CD4-positive, alpha-beta T cell treated with Interleukin-21 for 1 hour (primary cell): ENCODE results near the gene TRIM25.
A peak's percentile ranks its signal among the peaks of the same experiment; 100 is the strongest.

Experiments
- DNase-seq: peaks from one replicate; pipeline ENCODE4 v3.0.0-alpha.2; 2020

TRIM25 gene

DNA sequence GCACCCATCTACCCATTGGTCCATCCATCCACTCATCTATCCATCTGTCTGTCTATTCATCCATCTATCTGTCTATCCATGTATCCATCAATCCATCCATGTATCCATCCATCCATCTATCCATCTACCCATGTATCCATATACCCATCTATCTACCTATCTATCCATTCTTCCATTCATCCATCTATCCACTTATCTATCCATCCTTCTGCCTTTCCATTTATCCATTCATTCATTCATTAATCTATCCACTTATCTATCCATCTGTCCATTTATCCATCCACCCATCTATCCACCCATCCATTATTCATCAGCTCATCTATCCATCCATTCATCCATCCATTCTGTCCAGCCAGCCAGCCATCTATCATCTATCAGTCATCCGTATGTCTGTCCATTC is 21.5 kb downstream of the TRIM25 start:
- no peak for DNase-seq

DNA sequence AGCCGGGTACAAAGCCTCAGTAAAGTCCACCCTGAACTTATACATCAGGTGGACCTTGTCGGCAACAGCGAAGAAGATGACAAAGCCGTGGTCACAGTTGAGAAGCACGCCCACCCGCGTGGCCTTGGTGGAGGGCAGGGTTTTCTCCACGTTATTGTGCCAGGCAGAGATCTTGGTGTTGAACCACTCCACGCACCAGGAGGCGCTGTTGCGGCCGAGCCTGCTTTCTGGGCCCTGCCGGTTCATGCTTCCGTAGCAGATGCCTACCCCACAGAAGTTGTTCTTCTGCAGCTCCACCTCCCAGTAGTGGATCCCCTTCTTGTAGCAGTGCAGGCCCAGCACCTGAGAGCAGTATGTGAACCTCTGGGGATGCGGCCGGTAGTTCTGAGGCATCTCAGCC is 22.1 kb downstream of the TRIM25 start:
- DNase-seq, result peak; percentile 55

DNA sequence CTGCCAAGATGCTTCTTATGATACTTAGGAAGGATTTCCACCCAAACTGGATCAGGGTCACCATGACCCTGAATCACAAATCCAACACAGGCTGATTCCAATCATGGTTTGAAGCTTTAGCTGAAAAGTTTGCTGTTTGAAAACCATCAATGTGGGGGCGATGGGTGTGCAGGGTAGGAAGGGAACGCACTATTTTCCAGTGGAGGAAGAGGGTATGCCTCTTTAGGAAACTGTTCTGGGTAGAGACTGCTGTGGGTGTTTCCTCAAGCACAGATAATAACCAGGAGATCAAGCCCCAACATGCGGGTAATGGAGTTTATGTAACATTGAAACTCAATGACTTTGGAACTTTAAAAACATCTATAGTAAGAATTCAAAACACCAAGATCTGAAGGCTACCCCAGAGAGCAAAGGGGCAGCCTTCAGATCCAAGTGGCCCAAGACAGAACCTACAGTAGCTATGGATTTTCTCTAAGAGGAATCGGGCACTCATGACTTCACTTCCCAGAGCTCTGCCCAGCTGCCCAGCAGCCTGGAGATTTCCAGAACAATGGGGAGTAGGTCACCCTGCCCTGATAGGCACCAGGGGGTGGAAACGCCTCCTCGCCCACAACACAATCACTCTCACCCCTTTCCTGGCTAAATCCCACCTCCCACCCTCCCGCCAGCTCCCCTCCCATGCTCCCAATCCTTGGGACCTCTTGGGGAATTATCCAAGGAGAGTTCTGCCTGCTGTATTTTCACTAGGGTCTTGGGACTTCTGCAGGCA is 22.8 kb downstream of the TRIM25 start:
- DNase-seq, result no peak

- no peak for DNase-seq
Measured at GRCh38 chr17:56890390-56890789, 23.5 kb downstream of the TRIM25 start.

DNA sequence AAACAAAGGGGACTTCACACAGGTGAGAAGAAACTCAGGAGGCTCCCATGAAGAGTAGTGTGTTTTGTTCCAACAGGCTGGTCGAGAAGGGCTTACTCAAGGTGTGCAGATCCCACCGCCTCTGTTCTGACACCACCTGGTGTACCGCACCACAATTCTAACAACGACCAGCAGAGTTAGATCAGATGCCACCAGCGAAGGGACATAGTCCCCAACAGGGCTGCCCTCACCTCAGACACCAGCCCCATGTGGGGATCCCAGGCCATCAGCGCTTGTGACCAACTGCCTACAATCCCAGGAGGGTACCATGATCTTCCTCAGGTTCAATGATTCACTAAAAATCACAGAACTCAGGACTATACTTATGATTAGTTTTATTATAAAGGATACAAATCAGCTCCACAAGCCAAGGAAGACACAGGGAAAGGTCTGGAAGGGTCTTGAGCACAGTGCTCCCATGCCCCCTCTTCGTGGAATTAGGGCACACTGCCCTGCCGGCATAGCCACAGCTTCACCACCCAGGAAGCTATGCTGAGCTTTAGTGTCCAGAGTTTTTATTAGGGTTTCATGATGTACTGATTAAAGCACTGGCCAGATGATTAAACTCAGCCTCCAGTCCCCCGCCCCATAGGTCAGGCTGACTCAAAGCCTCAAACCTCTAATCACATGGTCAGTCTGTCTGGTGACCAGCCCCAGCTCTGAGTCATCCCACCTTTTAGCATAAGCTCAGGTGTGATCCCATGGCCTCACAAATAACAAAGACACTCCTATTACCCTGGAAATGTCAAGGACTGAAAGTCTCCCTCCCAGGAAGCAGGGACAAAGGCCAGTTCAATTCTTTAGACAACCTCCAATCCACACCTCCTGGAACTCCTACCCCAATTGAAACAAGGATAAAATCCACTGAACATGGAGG is 26.0 kb downstream of the TRIM25 start:
- DNase-seq, result no peak

DNA sequence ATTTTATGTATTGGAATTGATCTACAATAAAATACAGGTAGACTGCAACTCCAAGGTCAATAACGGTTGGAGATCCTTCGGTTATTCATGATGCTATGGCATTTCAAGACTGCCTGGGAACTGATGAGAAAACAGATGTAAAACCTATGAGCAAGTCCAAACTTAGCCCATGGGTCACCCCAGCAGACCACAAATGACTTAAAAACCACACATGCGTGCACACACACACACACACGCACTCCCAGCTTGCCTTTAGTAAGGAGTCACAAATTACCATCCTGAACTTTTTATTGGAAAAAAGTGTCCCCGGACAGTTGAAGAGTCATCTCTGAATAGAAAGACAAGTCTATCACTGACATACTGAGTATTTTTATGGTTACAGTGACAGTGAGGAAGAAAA is 26.7 kb downstream of the TRIM25 start:
- no peak for DNase-seq

DNA sequence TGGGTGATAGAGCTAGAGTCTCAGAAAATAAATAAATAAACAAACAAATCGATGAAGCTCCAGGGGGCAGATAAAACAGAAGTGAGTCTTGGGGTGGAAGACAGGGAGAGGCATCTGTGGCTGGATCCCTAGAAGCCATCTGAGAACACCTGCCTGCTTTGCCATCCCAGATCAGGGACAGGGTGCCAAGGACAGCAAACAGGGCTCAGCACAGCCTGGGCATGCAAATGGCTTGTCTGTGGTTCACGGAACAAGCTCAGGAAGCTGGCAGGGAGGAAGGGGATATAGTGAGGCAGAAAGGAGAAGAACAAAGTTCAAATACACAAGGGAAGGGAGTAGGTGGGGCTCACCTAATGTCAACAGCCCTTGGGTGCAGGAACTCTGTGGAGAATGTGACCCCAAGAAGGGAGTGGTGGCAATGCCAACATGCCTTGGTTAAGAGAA is 27.5 kb downstream of the TRIM25 start:
- DNase-seq, result no peak

- DNase-seq, result no peak
Measured at GRCh38 chr17:56885312-56885657, 28.6 kb downstream of the TRIM25 start.

DNA sequence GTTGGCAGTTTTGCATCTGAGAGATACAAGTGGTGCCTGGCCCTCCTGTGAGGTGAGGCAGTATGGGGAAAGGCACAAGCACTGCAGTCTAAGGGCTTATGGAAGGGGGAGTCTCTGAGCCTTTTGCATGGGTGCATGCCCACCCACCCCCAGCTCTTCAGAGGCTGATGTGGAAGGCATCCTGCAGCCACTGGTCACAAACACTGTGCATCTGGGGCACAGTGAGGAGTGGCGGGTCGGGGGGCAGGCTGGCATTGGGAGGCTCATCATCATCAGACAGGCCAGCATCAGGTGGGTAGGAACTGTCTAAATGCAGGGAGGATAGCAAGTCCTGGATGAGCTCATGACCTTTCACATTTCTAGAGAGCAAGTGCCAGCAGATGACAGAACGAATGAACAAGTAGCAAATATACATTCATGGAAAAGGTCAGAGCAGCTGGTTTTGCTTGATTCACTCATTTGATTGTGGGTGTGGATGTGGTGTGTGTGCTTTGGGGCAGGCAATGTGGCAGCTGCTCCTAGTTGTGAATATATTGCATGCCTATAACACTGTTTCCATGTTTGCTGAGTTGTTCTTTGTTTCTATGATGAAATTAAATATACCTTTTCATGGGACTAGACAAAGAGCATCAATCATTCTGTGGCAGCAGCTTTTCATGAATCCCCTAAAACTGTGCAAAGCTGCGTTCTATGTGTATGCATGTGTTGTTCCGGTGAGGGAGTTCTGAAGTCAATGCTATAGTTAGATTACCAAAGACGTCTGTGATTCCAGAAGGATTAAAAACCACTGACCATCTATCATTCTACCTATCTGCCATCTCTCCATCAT is 29.2 kb downstream of the TRIM25 start:
- DNase-seq, result no peak

- DNase-seq, result no peak
Measured at GRCh38 chr17:56883616-56884015, 30.2 kb downstream of the TRIM25 start.

DNA sequence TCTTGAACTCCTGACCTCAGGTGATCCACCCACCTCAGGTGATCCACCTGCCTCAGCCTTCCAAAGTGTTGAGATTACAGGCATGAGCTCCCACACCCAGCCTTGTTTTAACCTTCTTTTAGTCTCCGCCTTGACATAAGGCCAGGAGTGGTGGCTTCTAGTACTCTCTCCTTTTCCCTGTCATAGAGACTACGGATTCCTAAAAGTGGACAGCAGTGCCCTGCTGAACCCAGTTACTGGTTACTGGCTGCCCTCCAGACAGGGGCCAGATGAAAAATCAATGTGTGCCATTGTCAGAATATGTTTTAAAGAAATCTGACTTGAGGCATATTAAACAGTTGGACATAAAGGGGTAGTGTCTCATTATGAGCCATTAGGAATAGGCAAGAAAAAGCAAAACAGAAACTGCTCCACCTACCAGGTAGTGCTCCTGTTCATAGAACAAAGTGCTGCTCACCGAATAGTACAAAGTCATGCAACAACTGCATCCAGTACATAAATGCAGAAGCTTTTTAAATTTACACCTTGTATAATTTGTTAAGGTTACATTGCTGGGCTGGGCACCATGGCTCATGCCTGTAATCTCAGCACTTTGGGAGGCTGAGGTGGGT is 32.1 kb downstream of the TRIM25 start:
- DNase-seq, result no peak

GRCh38 chr17:56880571-56880970 is 33.3 kb downstream of the TRIM25 start:
- DNase-seq, result no peak

DNA sequence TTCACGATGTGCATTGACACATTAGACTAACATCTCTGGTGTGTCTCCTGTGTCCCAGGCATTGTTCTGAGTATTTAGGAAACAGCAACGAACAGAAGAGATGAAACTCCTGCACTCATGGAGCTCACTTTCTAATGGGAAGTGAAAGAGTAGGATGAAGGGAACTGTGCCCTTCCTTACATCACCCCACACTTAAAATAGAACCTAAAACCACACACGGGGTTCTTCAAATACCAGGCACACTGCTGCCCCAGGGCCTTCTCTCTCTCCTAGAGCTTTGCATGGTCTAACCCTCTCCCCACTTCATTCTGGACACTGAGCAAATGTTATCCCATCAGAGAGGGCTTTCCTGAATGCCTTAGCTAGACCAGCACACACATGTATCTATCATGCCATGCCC is 33.7 kb downstream of the TRIM25 start:
- DNase-seq, result no peak

GRCh38 chr17:56879280-56879679 is 34.6 kb downstream of the TRIM25 start:
- no peak for DNase-seq

DNA sequence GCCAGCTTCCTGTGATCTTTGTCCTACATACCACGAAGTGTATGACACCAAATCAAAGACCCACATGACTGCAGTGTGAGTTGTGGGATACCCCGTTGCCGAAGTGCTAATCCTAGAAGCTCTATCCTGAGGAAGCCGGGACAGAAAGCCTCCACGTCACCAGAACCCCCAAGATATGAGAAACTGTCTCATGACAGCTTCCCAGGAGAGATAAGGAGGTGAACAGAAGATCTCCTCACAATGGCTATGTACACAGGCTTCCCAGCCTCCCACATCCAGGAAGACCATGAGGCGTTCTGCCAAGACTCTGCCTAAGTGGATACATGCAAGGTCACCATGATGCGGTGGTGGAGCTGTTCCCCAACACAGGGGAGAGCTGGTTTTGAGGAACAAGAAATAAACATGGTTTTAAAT is 37.1 kb downstream of the TRIM25 start:
- no peak for DNase-seq

GRCh38 chr17:56870081-56870651 is 43.7 kb downstream of the TRIM25 start:
- DNase-seq, result no peak

- no peak for DNase-seq
Measured at GRCh38 chr17:56868716-56869115, 45.1 kb downstream of the TRIM25 start.

- no peak for DNase-seq
Measured at GRCh38 chr17:56867948-56868376, 45.9 kb downstream of the TRIM25 start.

DNA sequence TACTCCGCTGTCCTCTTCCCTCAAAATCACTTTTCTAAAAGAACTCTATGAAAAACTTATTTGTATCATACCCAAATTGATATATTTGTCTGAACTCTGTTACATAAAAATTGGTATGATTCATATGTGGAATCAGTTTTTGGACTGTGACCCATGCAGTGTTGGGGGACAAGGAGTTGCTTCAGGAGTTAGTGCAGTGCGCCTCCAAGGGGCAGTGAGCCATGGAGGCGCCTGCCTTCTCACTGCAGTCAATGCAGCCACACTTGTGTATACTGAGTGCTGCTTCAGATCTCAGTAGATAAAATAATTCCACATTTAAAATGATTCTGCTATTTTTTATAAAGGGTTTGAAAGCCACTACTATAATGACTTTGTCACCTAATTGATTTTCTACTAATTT is 47.4 kb downstream of the TRIM25 start:
- peak; percentile 5 for DNase-seq

- DNase-seq, result no peak
Measured at GRCh38 chr17:56866076-56866475, 47.8 kb downstream of the TRIM25 start.

DNA sequence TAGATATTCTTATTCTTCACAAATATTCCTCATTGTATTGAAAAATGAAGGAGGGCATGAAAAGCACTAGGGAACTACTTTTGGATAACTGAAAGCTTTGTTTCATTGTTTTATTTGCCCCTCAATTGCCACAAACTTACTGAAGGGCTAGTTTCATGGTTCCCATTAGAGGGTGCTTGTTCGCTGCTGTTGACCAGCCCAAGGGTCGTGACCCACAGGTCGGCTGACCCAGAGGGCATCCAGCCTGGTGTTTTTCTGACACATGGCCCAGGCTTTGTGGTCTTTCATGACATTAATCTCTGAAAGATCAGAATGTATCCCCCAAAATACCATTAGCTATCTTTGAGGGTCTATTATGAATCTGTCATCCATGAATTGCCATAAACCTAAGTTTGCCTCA is 49.9 kb downstream of the TRIM25 start:
- no peak for DNase-seq

DNA sequence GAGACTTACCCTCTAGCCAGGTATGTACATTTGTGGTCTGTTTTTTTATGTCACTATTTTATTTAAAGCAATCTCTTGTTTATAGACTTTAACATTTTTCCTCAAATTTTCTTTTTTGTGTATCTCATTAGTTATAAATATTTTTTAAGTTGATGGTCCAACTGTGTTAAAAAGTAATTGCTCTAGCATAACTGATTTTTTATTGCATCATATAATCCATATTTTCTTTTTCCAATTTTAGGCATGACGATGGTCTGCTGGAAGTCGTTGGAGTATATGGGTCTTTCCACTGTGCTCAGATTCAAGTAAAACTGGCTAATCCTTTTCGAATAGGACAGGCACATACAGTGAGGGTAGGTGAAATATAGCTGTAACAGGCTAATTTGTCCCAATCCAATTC is 52.0 kb downstream of the TRIM25 start:
- DNase-seq, result no peak
